ENCODE results near the gene CCNT1.

DNA sequence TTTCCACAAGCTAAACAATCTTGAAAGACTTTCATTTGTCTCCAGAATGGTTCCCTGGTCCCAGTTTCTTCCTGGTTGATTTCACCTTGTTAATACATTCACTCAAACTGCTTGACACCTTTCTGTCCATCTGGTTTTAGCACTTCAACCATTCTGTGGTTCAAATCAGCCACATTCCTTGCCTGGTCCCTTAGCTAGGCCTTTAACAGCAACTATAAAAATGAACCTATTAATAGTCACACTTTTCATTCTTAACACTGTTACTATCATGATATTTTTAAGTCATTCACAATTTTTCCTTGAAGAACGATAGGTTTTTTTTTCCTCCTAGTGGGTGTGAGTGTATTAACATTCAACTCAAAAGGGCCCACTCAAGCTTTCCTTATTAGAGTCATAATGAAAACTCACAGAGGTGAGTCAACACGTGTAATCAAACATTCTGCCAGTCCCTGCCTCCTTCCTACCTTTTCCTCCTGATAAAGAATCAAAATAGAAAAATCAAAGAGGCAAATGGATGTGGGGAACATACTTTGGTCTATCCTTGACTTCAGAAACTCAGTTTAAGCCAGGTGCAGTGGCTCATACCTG lies 34.4 kb upstream of the CCNT1 start:
- TF ChIP-seq, protein P1, sequence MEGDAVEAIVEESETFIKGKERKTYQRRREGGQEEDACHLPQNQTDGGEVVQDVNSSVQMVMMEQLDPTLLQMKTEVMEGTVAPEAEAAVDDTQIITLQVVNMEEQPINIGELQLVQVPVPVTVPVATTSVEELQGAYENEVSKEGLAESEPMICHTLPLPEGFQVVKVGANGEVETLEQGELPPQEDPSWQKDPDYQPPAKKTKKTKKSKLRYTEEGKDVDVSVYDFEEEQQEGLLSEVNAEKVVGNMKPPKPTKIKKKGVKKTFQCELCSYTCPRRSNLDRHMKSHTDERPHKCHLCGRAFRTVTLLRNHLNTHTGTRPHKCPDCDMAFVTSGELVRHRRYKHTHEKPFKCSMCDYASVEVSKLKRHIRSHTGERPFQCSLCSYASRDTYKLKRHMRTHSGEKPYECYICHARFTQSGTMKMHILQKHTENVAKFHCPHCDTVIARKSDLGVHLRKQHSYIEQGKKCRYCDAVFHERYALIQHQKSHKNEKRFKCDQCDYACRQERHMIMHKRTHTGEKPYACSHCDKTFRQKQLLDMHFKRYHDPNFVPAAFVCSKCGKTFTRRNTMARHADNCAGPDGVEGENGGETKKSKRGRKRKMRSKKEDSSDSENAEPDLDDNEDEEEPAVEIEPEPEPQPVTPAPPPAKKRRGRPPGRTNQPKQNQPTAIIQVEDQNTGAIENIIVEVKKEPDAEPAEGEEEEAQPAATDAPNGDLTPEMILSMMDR (conservative IDR thresholded peaks at IDR 0.05; ENCODE audit: low read depth, low read length) = no peak
- TF ChIP-seq EZH2 (IDR thresholded peaks at IDR 0.05; ENCODE audit: borderline replicate concordance, low read depth, low read length, poor library complexity, severe bottlenecking) = no peak

Measured in A673 (cell line).